Measurements from ENCODE around the gene MTMR1.

The MTMR1 gene

GRCh38 chrX:150790021-150790420 is 96.8 kb downstream of the MTMR1 start:
- no peak for DNase-seq (ENCODE audit: low spot score)

GRCh38 chrX:150792949-150793527 is 99.8 kb downstream of the MTMR1 start:
- DNase-seq (ENCODE audit: low spot score): no peak

- DNase-seq (ENCODE audit: low spot score): no peak
Measured at GRCh38 chrX:150805736-150806135, 112.5 kb downstream of the MTMR1 start.

- no peak for DNase-seq (ENCODE audit: low spot score)
Measured at GRCh38 chrX:150806827-150807226, 113.6 kb downstream of the MTMR1 start.

- DNase-seq (ENCODE audit: low spot score): no peak
Measured at GRCh38 chrX:150813922-150814321, 120.7 kb downstream of the MTMR1 start.
